Transverse colon (tissue), 4 donors: ENCODE results near the gene ABTB2. TPM values are rescaled to one million over a fixed set of nuclear protein-coding genes. Genes with fewer than 3 reads are reported as not detected.

ENCODE experiments used
- DNase-seq: peaks from one replicate; pipeline ENCODE4 v3.0.0-alpha.2; 2019
- H3K27ac ChIP-seq, 4 donors: fragments of 200-600 bp; sonication (generic); 2 replicates each; pipeline ENCODE4 v1.5.1; 2016 to 2018; ENCODE audit warnings: inconsistent platforms in 4 of 4
- H3K27me3 ChIP-seq: fragments of 200-600 bp; sonication (generic); 2 replicates; pipeline ENCODE4 v1.5.1; 2017; ENCODE audit warnings: inconsistent platforms
- H3K36me3 ChIP-seq, 4 donors: fragments of 200-600 bp; sonication (generic); 2 replicates each; pipeline ENCODE4 v1.5.1; 2017 to 2019; ENCODE audit warnings: inconsistent platforms in 4 of 4
- H3K4me1 ChIP-seq, 4 donors: fragments of 200-600 bp; sonication (generic); 2 replicates each; pipeline ENCODE4 v1.5.1; 2017 to 2020; ENCODE audit warnings: inconsistent platforms in 4 of 4
- H3K4me3 ChIP-seq, 4 donors: fragments of 200-600 bp; sonication (generic); 1 replicate in 1 of 4; 2 replicates in 3 of 4; pipeline versions ENCODE4 v1.5.1 to v1.6.1; 2017 to 2019; ENCODE audit warnings: inconsistent platforms in 4 of 4
- H3K9me3 ChIP-seq, 2 donors: fragments of 200-600 bp; sonication (generic); 2 replicates each; pipeline ENCODE4 v1.5.1; 2017 to 2019; ENCODE audit warnings: inconsistent platforms in 2 of 2
- EP300 ChIP-seq: sonication (generic); formaldehyde crosslinking; IDR thresholded peaks from one replicate; pipeline ENCODE4 v1.6.1; 2017; ENCODE audit warnings: antibody characterized with exemption, low read depth
- POLR2A ChIP-seq: fragments of 450-650 bp; IDR thresholded peaks from one replicate; pipeline ENCODE4 v1.6.1; 2016; ENCODE audit warnings: antibody characterized with exemption, mild to moderate bottlenecking, moderate library complexity
- POLR2AphosphoS5 ChIP-seq, 3 donors: sonication (generic); formaldehyde crosslinking; IDR thresholded peaks; one replicate each; pipeline ENCODE4 v1.6.1; 2016; ENCODE audit warnings: antibody characterized with exemption in 3 of 3
- WGBS, 2 donors: methylation state at CpG; one replicate each; pipeline ENCODE4 v1.1.5; 2018; ENCODE audit warnings: low coverage in 1 of 2; 5-methylcytosine and 5-hydroxymethylcytosine counted together
- in situ Hi-C, 4 donors: fragments of 200-750 bp; cut with MboI; loops; one replicate each; pipeline versions ENCODE4 v1.15.0 to v1.15.1; 2017; ENCODE audit warnings: low sequenced_read_pairs in 3 of 4, low pct_ligation_motif_present in 1 of 4, low pct_unique_long_range_greater_than_20kb in 1 of 4
- intact Hi-C: fragments of 100-400 bp; cut with DNase I; formaldehyde crosslinking; loops from one replicate; pipeline ENCODE4 v1.15.1; 2023; ENCODE audit warnings: low total_unique reads
- total RNA-seq, 4 donors: library from RNA; depleted of rRNA; stranded (reverse); fragments of >200 nt; gene quantifications; one replicate each; pipeline ENCODE4 v1.1.0, GENCODE V29; 2016
- TF ChIP-seq, protein P1 (sequence below), 5 experiments: fragments of 200-600 bp in 3 of 5; fragments of 450-650 bp in 2 of 5; sonication (generic) in 3 of 5; IDR thresholded peaks; 1 replicate in 2 of 5; 2 replicates in 3 of 5; pipeline ENCODE4 v1.5.1; 2016 to 2017; ENCODE audit warnings: antibody characterized with exemption in 5 of 5, inconsistent platforms in 3 of 5, mild to moderate bottlenecking in 2 of 5, moderate library complexity in 1 of 5

ABTB2 gene
- total RNA-seq, 4 donors from 2014 or later, result 0.60 to 41.9 (median 20.7) TPM

DNA sequence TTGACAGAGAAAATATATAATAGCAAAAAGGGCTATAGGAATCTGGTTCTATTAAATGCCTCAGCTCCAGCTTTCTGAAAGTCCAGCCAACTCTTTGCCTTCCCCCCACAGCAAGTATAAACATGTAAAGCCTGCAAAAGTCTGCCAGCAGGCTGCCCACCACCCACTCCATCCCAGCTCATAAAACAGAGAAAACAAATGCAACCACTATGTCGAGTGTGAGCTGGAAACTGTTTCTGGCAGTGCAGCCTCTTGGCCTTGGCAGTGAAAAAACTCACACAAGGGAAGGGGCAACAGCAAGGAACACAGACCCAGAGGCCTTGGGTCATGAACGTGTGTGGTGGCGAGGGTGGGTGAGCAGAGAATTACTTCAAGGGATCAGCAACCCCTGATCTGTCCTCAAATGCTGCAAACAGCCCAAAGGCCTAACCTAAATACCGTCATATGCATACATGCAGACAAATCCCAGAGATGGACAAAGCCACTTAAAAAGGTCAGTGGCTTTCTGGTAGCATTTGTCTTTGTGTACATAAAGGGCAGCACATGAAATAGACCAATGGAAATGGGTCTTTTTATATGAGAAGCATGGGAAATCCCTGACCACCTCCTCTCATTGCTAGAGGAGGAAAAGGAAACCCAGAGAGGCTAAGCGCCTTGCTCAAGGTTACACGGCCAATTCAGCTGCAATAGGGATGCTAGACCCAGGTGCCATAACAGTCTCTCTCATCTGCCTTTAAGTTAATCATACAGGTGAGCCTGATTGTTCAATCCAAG is 177.6 kb downstream of the ABTB2 start:
- Histone ChIP-seq H3K9me3 (no peaks in the 10 kb centered on the region), H3K4me1 (no peaks in the 10 kb centered on the region), H3K27ac (no peak overlapping the region), H3K36me3 (no peaks in the 10 kb centered on the region), H3K4me3 (no peak overlapping the region), H3K27me3 (no peaks in the 10 kb centered on the region)
- TF ChIP-seq POLR2A (no peak), EP300 (no peak), POLR2AphosphoS5 (IDR thresholded peaks at IDR 0.05) (no peak)
- TF ChIP-seq, protein P1, sequence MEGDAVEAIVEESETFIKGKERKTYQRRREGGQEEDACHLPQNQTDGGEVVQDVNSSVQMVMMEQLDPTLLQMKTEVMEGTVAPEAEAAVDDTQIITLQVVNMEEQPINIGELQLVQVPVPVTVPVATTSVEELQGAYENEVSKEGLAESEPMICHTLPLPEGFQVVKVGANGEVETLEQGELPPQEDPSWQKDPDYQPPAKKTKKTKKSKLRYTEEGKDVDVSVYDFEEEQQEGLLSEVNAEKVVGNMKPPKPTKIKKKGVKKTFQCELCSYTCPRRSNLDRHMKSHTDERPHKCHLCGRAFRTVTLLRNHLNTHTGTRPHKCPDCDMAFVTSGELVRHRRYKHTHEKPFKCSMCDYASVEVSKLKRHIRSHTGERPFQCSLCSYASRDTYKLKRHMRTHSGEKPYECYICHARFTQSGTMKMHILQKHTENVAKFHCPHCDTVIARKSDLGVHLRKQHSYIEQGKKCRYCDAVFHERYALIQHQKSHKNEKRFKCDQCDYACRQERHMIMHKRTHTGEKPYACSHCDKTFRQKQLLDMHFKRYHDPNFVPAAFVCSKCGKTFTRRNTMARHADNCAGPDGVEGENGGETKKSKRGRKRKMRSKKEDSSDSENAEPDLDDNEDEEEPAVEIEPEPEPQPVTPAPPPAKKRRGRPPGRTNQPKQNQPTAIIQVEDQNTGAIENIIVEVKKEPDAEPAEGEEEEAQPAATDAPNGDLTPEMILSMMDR (IDR thresholded peaks at IDR 0.05), result no peak
- in situ Hi-C loops (no loop called here), intact Hi-C loops (no loop called here)
- DNase-seq, result no peak
- WGBS, 2 donors, result 73 to 76% methylated on average over 3 to 6 of the region's 6 CpGs

DNA sequence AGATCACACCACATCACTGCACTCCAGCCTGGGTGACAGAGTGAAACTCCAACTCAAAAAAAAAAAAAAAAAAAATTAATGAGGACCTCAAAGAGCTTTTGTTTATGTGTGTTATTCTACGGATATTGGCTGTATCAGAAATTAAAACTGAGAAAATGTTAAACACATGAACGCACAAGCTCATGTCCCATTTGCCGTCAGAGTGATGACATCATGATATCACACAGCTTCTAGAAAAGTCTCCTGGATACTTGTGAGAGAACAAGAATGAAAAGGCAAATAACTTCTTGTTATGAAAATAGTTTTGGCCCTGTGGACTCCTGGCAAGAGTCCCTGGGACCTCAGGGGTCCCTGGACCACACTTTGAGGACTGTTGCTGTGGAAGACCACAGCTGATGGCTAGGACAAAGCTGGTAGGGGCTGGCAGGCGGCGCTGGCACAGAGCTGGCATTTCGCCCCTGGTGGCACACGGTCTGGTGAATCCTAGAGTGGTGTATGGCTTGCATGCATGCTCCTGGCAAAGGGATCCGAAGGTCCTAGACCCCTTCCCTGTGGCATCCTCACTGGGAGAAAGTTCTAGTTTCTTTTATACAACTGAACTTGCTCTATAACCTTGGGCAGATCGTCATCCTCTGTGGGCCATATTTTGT is 178.7 kb downstream of the ABTB2 start:
- TF ChIP-seq POLR2A, result no peak
- TF ChIP-seq, protein P1 (IDR thresholded peaks at IDR 0.05), result no peak
- TF ChIP-seq EP300, result no peak
- no peak for TF ChIP-seq POLR2AphosphoS5 (IDR thresholded peaks at IDR 0.05)
- H3K4me3 ChIP-seq, result no peak overlapping the region
- DNase-seq, result no peak
- H3K9me3 ChIP-seq, result no peaks in the 10 kb centered on the region
- no peak overlapping the region for H3K27ac ChIP-seq
- no peaks in the 10 kb centered on the region for H3K27me3 ChIP-seq
- intact Hi-C loops (no loop called here), in situ Hi-C loops (loop anchor here (5.0 to 10.0 kb wide), 2 partner anchors 183 to 186 kb away; no protein-coding TSS in a partner anchor)
- H3K4me1 ChIP-seq, result peaks cover 0 to 7% (median 5%) of the 10 kb centered on the region in 4 donors
- no peaks in the 10 kb centered on the region for H3K36me3 ChIP-seq
- 88 to 90% methylated on average over 3 to 9 of the region's 9 CpGs for WGBS, 2 donors

GRCh38 chr11:34178209-34178821 is 179.5 kb downstream of the ABTB2 start:
- 90 to 100% methylated on average over 1 to 10 of the region's 10 CpGs for WGBS, 2 donors
- intact Hi-C loops (no loop called here), in situ Hi-C loops (loop anchor here (5.0 to 10.0 kb wide), 2 partner anchors 184 to 186 kb away; no protein-coding TSS in a partner anchor)
- Histone ChIP-seq H3K4me1 (peaks cover 0 to 12% (median 6%) of the 10 kb centered on the region in 4 donors), H3K9me3 (no peaks in the 10 kb centered on the region), H3K27me3 (no peaks in the 10 kb centered on the region), H3K4me3 (no peak overlapping the region), H3K36me3 (no peaks in the 10 kb centered on the region), H3K27ac (no peak overlapping the region)
- no peak for TF ChIP-seq POLR2AphosphoS5 (IDR thresholded peaks at IDR 0.05)
- TF ChIP-seq, protein P1 (IDR thresholded peaks at IDR 0.05), result no peak
- TF ChIP-seq EP300, result no peak
- TF ChIP-seq POLR2A, result no peak
- DNase-seq, result no peak

GRCh38 chr11:34176751-34177209 is 181.0 kb downstream of the ABTB2 start:
- no peak overlapping the region for H3K4me3 ChIP-seq
- 32% methylated on average over 2 of the region's 2 CpGs; no CpG with 5 or more reads in 1 of the 2 donors for WGBS, 2 donors
- no peak for TF ChIP-seq POLR2AphosphoS5 (IDR thresholded peaks at IDR 0.05)
- H3K4me1 ChIP-seq, result peaks cover 0 to 12% (median 6%) of the 10 kb centered on the region in 4 donors
- H3K27me3 ChIP-seq, result no peaks in the 10 kb centered on the region
- no peak overlapping the region for H3K27ac ChIP-seq
- no peak for DNase-seq
- in situ Hi-C loops, result loop anchor here (5.0 to 10.0 kb wide), 2 partner anchors 186 to 188 kb away; no protein-coding TSS in a partner anchor
- no peaks in the 10 kb centered on the region for H3K9me3 ChIP-seq
- no peaks in the 10 kb centered on the region for H3K36me3 ChIP-seq
- intact Hi-C loops, result no loop called here
